Loucy (cell line): ENCODE results near the gene OR11A1.

Experiments
- H2AFZ ChIP-seq: fragments of 200-600 bp; sonication (generic); 2 replicates; pipeline ENCODE4 v1.6.0; 2016; ENCODE audit warnings: antibody characterized with exemption, mild to moderate bottlenecking, low read length, moderate library complexity
- H3F3A ChIP-seq: fragments of 200-600 bp; 2 replicates; pipeline ENCODE4 v1.6.0; 2016; ENCODE audit warnings: antibody characterized with exemption, low read depth, mild to moderate bottlenecking
- H3K27me3 ChIP-seq: fragments of 200-600 bp; sonication (generic); 2 replicates; pipeline ENCODE4 v1.6.1; 2014; ENCODE audit warnings: low read length, mild to moderate bottlenecking; ENCODE audit not compliant: insufficient read depth, poor library complexity, severe bottlenecking
- H3K36me3 ChIP-seq: fragments of 200-600 bp; sonication (generic); 2 replicates; pipeline ENCODE4 v1.6.1; 2016; ENCODE audit warnings: low read length; ENCODE audit not compliant: insufficient read depth
- H3K4me1 ChIP-seq: fragments of 200-600 bp; sonication (generic); 2 replicates; pipeline ENCODE4 v1.5.1; 2014; ENCODE audit warnings: low read length, mild to moderate bottlenecking; ENCODE audit not compliant: insufficient read depth, poor library complexity, severe bottlenecking
- H3K4me2 ChIP-seq: fragments of 200-600 bp; sonication (generic); 2 replicates; pipeline ENCODE4 v1.6.0; 2014; ENCODE audit warnings: antibody characterized with exemption, low read length, low read depth, mild to moderate bottlenecking; ENCODE audit not compliant: poor library complexity, severe bottlenecking
- H3K4me3 ChIP-seq: fragments of 200-600 bp; sonication (generic); 2 replicates; pipeline ENCODE4 v1.5.1; 2014; ENCODE audit warnings: low read length, mild to moderate bottlenecking, mixed read lengths; ENCODE audit not compliant: poor library complexity, severe bottlenecking
- H3K79me2 ChIP-seq: fragments of 200-600 bp; sonication (generic); 2 replicates; pipeline ENCODE4 v1.6.1; 2014; ENCODE audit warnings: low read length; ENCODE audit not compliant: insufficient read depth
- H3K9ac ChIP-seq: fragments of 200-600 bp; sonication (generic); 2 replicates; pipeline ENCODE4 v1.6.0; 2014; ENCODE audit warnings: mild to moderate bottlenecking, low read depth, low read length, moderate library complexity; ENCODE audit not compliant: poor library complexity, severe bottlenecking
- H3K9me2 ChIP-seq: fragments of 200-600 bp; sonication (generic); replicated peaks from 2 replicates; pipeline ENCODE4 v1.6.1; 2016; ENCODE audit warnings: low read depth, low read length, mixed read lengths
- H3K9me3 ChIP-seq: fragments of 200-600 bp; sonication (generic); 2 replicates; pipeline ENCODE4 v1.6.1; 2014; ENCODE audit warnings: mild to moderate bottlenecking, antibody characterized with exemption, low read length, low read depth; ENCODE audit not compliant: insufficient read depth
- H4K20me1 ChIP-seq: fragments of 200-600 bp; sonication (generic); 2 replicates; pipeline ENCODE4 v1.6.0; 2014; ENCODE audit warnings: antibody characterized with exemption, low read length, mild to moderate bottlenecking; ENCODE audit not compliant: insufficient read depth, poor library complexity, severe bottlenecking
- EZH2phosphoT487 ChIP-seq: fragments of 200-600 bp; IDR thresholded peaks from 2 replicates; pipeline ENCODE4 v1.6.1; 2018; ENCODE audit warnings: antibody characterized with exemption, mild to moderate bottlenecking, moderate library complexity, borderline replicate concordance
- TF ChIP-seq, protein P1 (sequence below): fragments of 200-600 bp; sonication (generic); conservative IDR thresholded peaks from 2 replicates; pipeline ENCODE4 v1.5.1; 2014; ENCODE audit warnings: mild to moderate bottlenecking, antibody characterized with exemption, low read length

Gene OR11A1

DNA sequence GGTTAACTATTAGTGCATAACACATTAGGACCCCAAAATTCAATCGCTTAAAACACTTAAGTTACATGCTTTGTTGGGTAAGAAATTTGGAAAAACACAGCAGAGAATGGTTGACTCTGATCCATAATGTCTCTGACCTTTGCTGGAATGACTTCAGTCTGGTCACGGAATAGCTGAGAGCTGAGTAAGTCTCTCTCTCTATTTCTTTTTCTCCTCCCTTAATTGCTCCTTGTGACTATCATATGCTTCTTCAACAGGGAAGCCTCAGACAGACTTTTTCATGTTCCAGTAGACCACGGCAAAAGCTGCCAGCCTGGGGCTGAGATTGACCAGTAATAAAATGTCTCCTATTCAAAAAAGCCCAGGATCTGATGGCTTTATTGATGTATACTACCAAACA lies 37.4 kb downstream of the OR11A1 start:
- Histone ChIP-seq H3K9me2 (no peaks in the 10 kb centered on the region), H3K36me3 (no peaks in the 10 kb centered on the region), H3F3A (no peaks in the 10 kb centered on the region), H3K4me3 (no peak overlapping the region), H3K27me3 (no peaks in the 10 kb centered on the region), H3K4me2 (no peak overlapping the region), H3K9me3 (0 out of 2 replicates have a peak, but pooled peaks cover 4% of the 10 kb centered on the region), H3K79me2 (no peaks in the 10 kb centered on the region), H2AFZ (no peak overlapping the region), H3K4me1 (peaks cover 7% of the 10 kb centered on the region), H4K20me1 (no peaks in the 10 kb centered on the region), H3K9ac (no peak overlapping the region)
- TF ChIP-seq, protein P1, sequence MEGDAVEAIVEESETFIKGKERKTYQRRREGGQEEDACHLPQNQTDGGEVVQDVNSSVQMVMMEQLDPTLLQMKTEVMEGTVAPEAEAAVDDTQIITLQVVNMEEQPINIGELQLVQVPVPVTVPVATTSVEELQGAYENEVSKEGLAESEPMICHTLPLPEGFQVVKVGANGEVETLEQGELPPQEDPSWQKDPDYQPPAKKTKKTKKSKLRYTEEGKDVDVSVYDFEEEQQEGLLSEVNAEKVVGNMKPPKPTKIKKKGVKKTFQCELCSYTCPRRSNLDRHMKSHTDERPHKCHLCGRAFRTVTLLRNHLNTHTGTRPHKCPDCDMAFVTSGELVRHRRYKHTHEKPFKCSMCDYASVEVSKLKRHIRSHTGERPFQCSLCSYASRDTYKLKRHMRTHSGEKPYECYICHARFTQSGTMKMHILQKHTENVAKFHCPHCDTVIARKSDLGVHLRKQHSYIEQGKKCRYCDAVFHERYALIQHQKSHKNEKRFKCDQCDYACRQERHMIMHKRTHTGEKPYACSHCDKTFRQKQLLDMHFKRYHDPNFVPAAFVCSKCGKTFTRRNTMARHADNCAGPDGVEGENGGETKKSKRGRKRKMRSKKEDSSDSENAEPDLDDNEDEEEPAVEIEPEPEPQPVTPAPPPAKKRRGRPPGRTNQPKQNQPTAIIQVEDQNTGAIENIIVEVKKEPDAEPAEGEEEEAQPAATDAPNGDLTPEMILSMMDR = no peak
- no peak for TF ChIP-seq EZH2phosphoT487

DNA sequence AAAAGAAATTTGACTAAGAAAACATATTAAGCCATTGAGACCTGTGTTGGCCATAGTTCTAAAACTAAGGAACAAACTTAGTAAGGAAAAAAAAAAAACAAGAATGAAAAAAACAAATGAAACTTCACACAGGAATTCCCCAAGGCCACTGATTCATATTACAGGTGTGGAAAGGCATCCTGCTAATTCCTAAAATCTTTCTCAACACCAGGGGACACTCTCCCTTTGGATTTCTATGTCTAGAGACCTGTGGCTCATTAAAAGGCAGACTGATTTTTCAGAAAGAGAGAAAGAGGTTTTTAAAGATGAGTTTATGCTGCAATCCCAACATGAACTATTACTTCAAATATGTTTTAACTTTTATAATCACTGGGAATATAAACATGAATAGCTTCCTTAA lies 42.3 kb downstream of the OR11A1 start, which contains the start of gene OR12D1:
Gene OR12D1, plus strand, starts transcription at position 341 of the 400 bp plus-strand sequence.
- Histone ChIP-seq H3K4me3 (no peak within 1 kb of the TSS), H3F3A (no peaks in the 10 kb centered on the region), H3K79me2 (no peaks in the 10 kb centered on the region), H3K4me1 (peaks cover 7% of the 10 kb centered on the region), H3K36me3 (no peaks in the 10 kb centered on the region), H3K9ac (no peak within 1 kb of the TSS), H3K9me3 (peaks cover 7% of the 10 kb centered on the region; the same call in 1 of the 2 replicates), H2AFZ (no peak within 1 kb of the TSS), H3K4me2 (no peak within 1 kb of the TSS), H3K9me2 (no peaks in the 10 kb centered on the region), H4K20me1 (no peaks in the 10 kb centered on the region), H3K27me3 (no peaks in the 10 kb centered on the region)
- TF ChIP-seq EZH2phosphoT487 = no peak
- TF ChIP-seq, protein P1 = no peak; the same call in 1 of the 2 replicates

- no peaks in the 10 kb centered on the region for H3K36me3 ChIP-seq
- TF ChIP-seq, protein P1 = no peak
- no peak for TF ChIP-seq EZH2phosphoT487
- no peaks in the 10 kb centered on the region for H3K9me2 ChIP-seq
- no peak overlapping the region for H3K9ac ChIP-seq
- no peak overlapping the region for H3K4me3 ChIP-seq
- H3F3A ChIP-seq = no peaks in the 10 kb centered on the region
- H2AFZ ChIP-seq = no peak overlapping the region
- no peaks in the 10 kb centered on the region for H3K4me1 ChIP-seq
- H4K20me1 ChIP-seq = no peaks in the 10 kb centered on the region
- no peaks in the 10 kb centered on the region for H3K79me2 ChIP-seq
- H3K4me2 ChIP-seq = no peak overlapping the region
- H3K27me3 ChIP-seq = no peaks in the 10 kb centered on the region
- no peaks in the 10 kb centered on the region for H3K9me3 ChIP-seq
Observed at GRCh38 chr6:29403801-29404200, 53.1 kb downstream of the OR11A1 start.
